ENCODE results near the gene RIC8B. TPM values are rescaled to one million over a fixed set of nuclear protein-coding genes. Genes with fewer than 3 reads are reported as not detected.

The RIC8B gene
- total and polyA plus RNA-seq, 2 of the 13 experiments (the other 11 are each of a cell fraction or from before 2014, with no cell fraction given): 5.1 to 7.5 TPM

- TF ChIP-seq MIER3 (CRISPR knock-in tag; IDR thresholded peaks at IDR 0.05; ENCODE audit: borderline replicate concordance): no peak
- no peak for TF ChIP-seq ZSCAN30 (CRISPR knock-in tag; IDR thresholded peaks at IDR 0.05)
- no peak for TF ChIP-seq RARA (CRISPR knock-in tag; IDR thresholded peaks at IDR 0.05)
- TF ChIP-seq ZNF431 (CRISPR knock-in tag; IDR thresholded peaks at IDR 0.05; ENCODE audit: borderline replicate concordance, low read depth): no peak
- TF ChIP-seq SIX4 (CRISPR knock-in tag; IDR thresholded peaks at IDR 0.05): no peak
- no peak for TF ChIP-seq PRDM4 (CRISPR knock-in tag; IDR thresholded peaks at IDR 0.05; ENCODE audit: borderline replicate concordance)
- no peak for TF ChIP-seq ZNF547 (CRISPR knock-in tag; IDR thresholded peaks at IDR 0.05)
- no peak for TF ChIP-seq ZNF773 (CRISPR knock-in tag; IDR thresholded peaks at IDR 0.05; ENCODE audit: borderline replicate concordance)
- no peak for TF ChIP-seq BCLAF1 (IDR thresholded peaks at IDR 0.05)
- no peak for TF ChIP-seq ZNF350 (CRISPR knock-in tag; IDR thresholded peaks at IDR 0.05; ENCODE audit: borderline replicate concordance, low read depth)
- TF ChIP-seq ZHX1 (CRISPR knock-in tag; IDR thresholded peaks at IDR 0.05; ENCODE audit: low read depth): no peak
- no peak for TF ChIP-seq ZNF121 (CRISPR knock-in tag; IDR thresholded peaks at IDR 0.05)
- no peak for TF ChIP-seq ZNF430 (CRISPR knock-in tag; IDR thresholded peaks at IDR 0.05)
- no peak for TF ChIP-seq GTF3A (CRISPR knock-in tag; conservative IDR thresholded peaks at IDR 0.05)
These were observed 139.0 kb downstream of the RIC8B start (continued) for GRCh38 chr12:106913456-106913855.

All from HepG2 (cell line).